LNCaP clone FGC (cell line): ENCODE measurements around the gene JOSD2.

ENCODE experiments used
- DNase-seq: peaks from one replicate; pipeline ENCODE4 v3.0.0-alpha.2; 2011; ENCODE audit warnings: low read depth
- H3K4me3 ChIP-seq: 2 replicates; pipeline ENCODE4 v1.5.1; 2011; ENCODE audit warnings: mild to moderate bottlenecking, low read depth, low read length, control low read depth
- TF ChIP-seq, protein P1 (sequence below): IDR thresholded peaks from 2 replicates; pipeline ENCODE4 v1.5.1; 2012; ENCODE audit warnings: mild to moderate bottlenecking; ENCODE audit not compliant: control insufficient read depth, insufficient read depth; ENCODE audit errors: extremely low read depth

The JOSD2 gene

GRCh38 chr19:50501186-50501567 is 9.8 kb downstream of the JOSD2 start:
- DNase-seq: no peak
- TF ChIP-seq, protein P1, sequence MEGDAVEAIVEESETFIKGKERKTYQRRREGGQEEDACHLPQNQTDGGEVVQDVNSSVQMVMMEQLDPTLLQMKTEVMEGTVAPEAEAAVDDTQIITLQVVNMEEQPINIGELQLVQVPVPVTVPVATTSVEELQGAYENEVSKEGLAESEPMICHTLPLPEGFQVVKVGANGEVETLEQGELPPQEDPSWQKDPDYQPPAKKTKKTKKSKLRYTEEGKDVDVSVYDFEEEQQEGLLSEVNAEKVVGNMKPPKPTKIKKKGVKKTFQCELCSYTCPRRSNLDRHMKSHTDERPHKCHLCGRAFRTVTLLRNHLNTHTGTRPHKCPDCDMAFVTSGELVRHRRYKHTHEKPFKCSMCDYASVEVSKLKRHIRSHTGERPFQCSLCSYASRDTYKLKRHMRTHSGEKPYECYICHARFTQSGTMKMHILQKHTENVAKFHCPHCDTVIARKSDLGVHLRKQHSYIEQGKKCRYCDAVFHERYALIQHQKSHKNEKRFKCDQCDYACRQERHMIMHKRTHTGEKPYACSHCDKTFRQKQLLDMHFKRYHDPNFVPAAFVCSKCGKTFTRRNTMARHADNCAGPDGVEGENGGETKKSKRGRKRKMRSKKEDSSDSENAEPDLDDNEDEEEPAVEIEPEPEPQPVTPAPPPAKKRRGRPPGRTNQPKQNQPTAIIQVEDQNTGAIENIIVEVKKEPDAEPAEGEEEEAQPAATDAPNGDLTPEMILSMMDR: no peak

DNA sequence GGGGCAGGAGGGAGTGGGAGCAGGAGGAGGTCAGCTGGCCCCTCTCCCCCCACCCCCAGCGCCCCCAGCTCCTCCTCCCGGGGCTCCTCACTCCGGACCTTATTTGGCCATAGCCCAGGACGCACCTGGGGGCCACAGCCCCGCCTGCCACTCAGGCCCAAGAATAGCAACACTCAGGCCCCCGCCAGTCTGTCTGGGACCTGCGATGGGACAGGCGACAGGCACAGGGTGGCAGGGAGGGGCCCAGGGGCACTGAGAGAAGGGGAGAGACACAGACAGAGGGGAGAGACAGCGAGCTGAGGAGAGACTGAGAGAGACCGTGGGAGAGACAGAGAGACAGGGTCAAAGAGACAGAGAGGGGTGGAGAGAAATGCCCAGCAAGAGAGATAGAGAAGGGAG is 10.2 kb downstream of the JOSD2 start:
- DNase-seq: no peak
- H3K4me3 ChIP-seq: no peak overlapping the region
- TF ChIP-seq, protein P1: no peak

More at GRCh38 chr19:50501186-50501567, 9.8 kb downstream of the JOSD2 start:
- no peak overlapping the region for H3K4me3 ChIP-seq

DNA sequence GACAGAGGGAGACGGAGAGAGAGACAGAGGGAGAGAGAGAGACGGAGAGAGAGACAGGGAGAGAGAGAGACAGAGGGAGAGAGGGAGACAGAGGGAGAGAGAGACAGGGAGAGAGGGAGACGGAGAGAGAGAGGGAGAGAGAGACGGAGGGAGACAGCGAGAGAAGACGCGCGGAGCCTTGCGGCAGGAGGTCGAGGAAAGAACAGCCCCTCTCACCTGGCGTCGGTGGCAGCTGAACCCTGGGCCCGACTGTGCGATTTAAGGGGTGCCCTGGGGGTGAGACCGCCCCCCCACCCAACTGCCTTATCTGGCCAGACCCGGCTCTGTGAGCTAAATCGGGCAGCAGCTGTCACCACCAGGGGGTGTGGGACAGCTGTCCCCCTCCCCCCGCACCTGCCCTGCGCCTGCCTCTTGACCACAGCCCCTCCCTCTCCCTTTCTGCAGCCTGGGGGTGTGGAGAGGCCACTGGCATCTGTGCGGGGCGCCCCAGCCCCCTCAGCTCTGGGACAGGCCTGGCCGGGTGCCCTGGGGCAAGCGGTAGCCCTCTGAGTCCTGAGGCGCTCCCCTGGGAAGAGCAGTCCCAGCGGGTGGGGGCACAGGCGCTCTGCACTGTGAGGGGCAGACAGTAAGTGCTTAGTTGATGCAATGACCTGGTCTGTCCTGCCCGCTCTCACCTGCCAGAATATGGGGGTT is 10.8 kb downstream of the JOSD2 start:
- H3K4me3 ChIP-seq: no peak overlapping the region
- TF ChIP-seq, protein P1: peak; percentile 37; the same call in 1 of the 2 replicates
- DNase-seq: no peak

DNA sequence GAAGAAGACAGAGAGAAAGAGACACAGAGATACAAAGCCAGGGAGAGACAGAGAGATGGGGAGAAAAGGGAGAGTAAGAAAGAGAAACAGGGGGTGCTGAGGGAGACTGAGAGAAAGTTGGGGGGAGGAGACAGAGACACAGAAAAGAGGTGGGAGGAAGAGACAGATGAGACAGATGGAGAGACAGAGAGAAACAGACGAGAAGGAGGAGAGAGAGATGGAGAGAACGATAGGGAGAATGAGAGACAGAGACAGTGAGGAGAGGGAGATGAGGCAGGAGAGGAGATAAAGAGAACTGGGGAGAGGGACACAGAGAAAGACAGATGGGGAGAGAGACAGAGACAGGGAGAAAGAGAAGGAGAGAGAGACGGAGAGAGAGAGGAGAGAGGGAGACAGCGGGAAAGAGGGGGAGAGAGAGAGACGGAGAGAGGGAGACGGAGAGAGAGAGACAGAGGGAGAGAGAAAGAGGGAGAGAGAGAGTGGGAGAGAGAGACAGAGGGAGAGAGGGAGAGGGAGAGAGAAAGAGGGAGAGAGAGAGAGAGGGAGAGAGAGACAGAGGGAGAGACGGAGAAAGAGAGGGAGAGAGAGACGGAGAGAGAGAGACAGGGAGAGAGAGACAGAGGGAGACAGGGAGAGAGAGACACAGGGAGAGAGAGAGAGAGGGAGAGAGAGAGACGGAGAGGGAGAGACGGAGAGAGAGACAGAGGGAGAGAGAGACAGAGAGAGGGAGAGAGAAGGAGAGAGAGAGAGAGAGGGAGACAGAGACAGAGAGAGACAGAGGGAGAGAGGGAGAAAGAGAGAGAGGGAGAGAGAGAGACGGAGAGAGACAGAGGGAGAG is 12.6 kb downstream of the JOSD2 start:
- TF ChIP-seq, protein P1: no peak
- H3K4me3 ChIP-seq: no peak overlapping the region
- DNase-seq: no peak

- TF ChIP-seq, protein P1: no peak
- no peak overlapping the region for H3K4me3 ChIP-seq
- DNase-seq: no peak
These were observed 14.0 kb downstream of the JOSD2 start for GRCh38 chr19:50497022-50497405.

DNA sequence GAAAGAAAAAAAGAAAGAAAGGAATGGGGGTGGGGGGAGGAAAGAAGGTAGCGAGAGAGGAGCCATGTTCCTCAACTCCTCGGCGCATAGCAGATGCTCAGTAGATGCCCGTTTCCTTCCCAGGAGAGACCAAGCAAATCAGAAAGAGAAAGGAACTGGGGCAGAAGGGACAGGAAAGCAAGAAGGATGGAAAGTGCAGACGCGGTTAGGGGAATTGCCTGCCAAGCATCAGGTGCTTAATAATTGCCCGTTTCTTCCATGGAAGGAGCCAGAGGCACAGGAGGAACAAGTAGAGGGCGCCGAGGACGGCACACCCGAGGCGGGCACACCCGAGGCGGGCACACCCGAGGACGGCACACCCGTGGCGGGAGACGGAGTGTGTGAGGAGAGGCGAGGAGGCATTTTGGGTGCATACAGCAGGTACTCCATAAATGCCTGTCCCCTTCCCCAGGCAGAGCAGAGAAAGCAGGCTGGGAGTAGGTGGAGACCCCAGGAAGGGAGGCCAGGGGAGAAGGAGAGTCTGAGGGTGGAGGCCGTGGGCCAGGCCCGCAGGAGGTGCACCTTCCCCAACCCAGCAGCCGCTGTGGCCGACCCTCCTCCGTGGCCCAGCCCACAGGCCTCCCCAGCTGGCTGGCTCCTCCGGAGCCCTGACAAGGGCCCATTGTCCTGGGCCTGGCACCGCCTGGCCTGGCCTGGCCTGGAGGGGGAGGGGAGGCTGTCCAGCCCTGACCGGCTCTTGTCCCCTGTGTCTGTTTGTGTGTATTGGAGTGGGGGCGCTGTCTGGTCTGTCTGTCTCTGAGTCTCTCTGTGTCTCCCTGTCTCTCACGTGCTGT is 14.6 kb downstream of the JOSD2 start:
- no peak for DNase-seq
- TF ChIP-seq, protein P1: no peak
- no peak overlapping the region for H3K4me3 ChIP-seq
